Spleen (tissue), 11 donors: ENCODE results near the gene SHROOM4. TPM values are rescaled to one million over a fixed set of nuclear protein-coding genes. Genes with fewer than 3 reads are reported as not detected.

Experiments
- DNase-seq: peaks from one replicate; pipeline ENCODE4 v3.0.0-alpha.2; 2020
- H3K27ac ChIP-seq, 8 donors: fragments of 200-600 bp; sonication (generic) in 7 of 8; 1 replicate in 4 of 8; 2 replicates in 4 of 8; pipeline versions ENCODE4 v1.5.0 to v1.8.0; 2016 to 2021; ENCODE audit warnings: inconsistent platforms in 4 of 8, mild to moderate bottlenecking in 4 of 8, moderate library complexity in 1 of 8
- H3K27me3 ChIP-seq, 7 donors: fragments of 200-600 bp; sonication (generic) in 6 of 7; replicated peaks in 1 of 7; 1 replicate in 4 of 7; 2 replicates in 3 of 7; pipeline versions ENCODE4 v1.5.0 to v1.8.0; 2016 to 2021; ENCODE audit warnings: inconsistent platforms in 3 of 7, mild to moderate bottlenecking in 1 of 7
- H3K36me3 ChIP-seq, 6 donors: fragments of 200-600 bp; sonication (generic) in 5 of 6; 1 replicate in 4 of 6; 2 replicates in 2 of 6; pipeline versions ENCODE4 v1.5.0 to v1.8.0; 2016 to 2021; ENCODE audit warnings: inconsistent platforms in 2 of 6
- H3K4me1 ChIP-seq, 6 donors: fragments of 200-600 bp; sonication (generic) in 5 of 6; 1 replicate in 3 of 6; 2 replicates in 3 of 6; pipeline versions ENCODE4 v1.5.0 to v1.8.0; 2016 to 2021; ENCODE audit warnings: inconsistent platforms in 3 of 6
- H3K4me3 ChIP-seq, 8 donors: fragments of 200-600 bp; sonication (generic) in 7 of 8; 1 replicate in 4 of 8; 2 replicates in 4 of 8; pipeline versions ENCODE4 v1.5.0 to v1.8.0; 2016 to 2021; ENCODE audit warnings: inconsistent platforms in 4 of 8, mild to moderate bottlenecking in 4 of 8, moderate library complexity in 2 of 8
- H3K9me3 ChIP-seq, 8 donors: fragments of 200-600 bp; sonication (generic) in 7 of 8; 1 replicate in 4 of 8; 2 replicates in 4 of 8; pipeline versions ENCODE4 v1.5.0 to v1.8.0; 2016 to 2021; ENCODE audit warnings: inconsistent platforms in 4 of 8
- POLR2A ChIP-seq, 3 donors: fragments of 450-650 bp; IDR thresholded peaks; one replicate each; pipeline ENCODE4 v1.5.1; 2017; ENCODE audit warnings: antibody characterized with exemption in 3 of 3, mild to moderate bottlenecking in 1 of 3
- POLR2AphosphoS5 ChIP-seq, 3 donors: sonication (generic); formaldehyde crosslinking; IDR thresholded peaks; one replicate each; pipeline ENCODE4 v1.5.1; 2017; ENCODE audit warnings: antibody characterized with exemption in 3 of 3
- WGBS, 5 donors: extraction: QIAGEN DNeasy Blood & Tissue Kit in 3 of 5; methylation state at CpG; one replicate each; pipeline versions ENCODE4 v1.1.5 to v1.1.7; 2013 to 2018; 5-methylcytosine and 5-hydroxymethylcytosine counted together
- intact Hi-C: fragments of 100-400 bp; cut with DNase I; formaldehyde crosslinking; loops from one replicate; pipeline ENCODE4 v1.15.0; 2023; ENCODE audit warnings: low total_unique reads
- polyA plus RNA-seq, 3 donors: library from polyadenylated mRNA; stranded (reverse); fragments of 200-250 nt; gene quantifications; one replicate each; pipeline ENCODE4 v1.2.1, GENCODE V29; 2013
- total RNA-seq, 7 donors: library from RNA; depleted of rRNA in 3 of 7; stranded (reverse); fragments of >200 nt in 3 of 7; fragmentation: NEBNext Ultra II Directional in 4 of 7; extraction: Animal tissue kit (Norgen Biotek cat#: 25700) in 4 of 7; gene quantifications; one replicate each; pipeline versions ENCODE4 v1.1.0 to v1.2.1, GENCODE V29; 2016 to 2021
- TF ChIP-seq, protein P1 (sequence below), 11 experiments: fragments of 200-600 bp in 7 of 11; fragments of 450-650 bp in 4 of 11; sonication (generic) in 4 of 11; IDR thresholded peaks in 8 of 11; conservative IDR thresholded peaks in 3 of 11; 1 replicate in 7 of 11; 2 replicates in 4 of 11; pipeline versions ENCODE4 v1.4.0 to v1.8.0; 2016 to 2021; ENCODE audit warnings: antibody characterized with exemption in 11 of 11, inconsistent platforms in 4 of 11, mild to moderate bottlenecking in 1 of 11
- donor health status: healthy with polysubstance abuse.
- donor health status: DM: no; HTN: no; CAD: no; lungs with moderate emphysema.
- donor health status: DM: no; HTN: no; CAD: no.
- donor health status: Bipolar disorder and iron deficiency.
- donor health status: healthy.
- donor health status: DM: no; HTN: no; CAD: no.
- donor health status: DM: yes; HTN: yes; CAD: no.

The SHROOM4 gene
- total and polyA plus RNA-seq, 10 donors, result 0.24 to 4.4 (median 2.4) TPM

DNA sequence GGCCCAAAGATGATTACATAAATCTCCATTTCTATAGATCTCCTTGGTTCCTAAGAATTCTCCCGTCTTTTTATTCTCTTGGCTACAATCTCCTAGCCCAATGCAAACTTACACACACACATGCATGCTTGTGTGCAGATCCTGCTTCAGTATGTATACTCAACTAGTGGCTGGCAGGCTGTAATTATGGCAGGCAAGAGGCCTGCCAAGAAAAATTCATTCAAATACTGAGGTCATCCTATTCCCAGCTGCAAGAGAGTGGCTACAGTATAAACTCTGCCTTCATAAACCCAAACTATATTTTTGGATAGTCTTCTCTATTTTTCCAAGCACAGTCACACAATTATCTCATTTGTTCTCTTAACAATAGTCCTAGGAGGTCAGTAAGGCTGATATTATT is 95.2 kb downstream of the SHROOM4 start:
- no peaks in the 10 kb centered on the region for H3K36me3 ChIP-seq
- H3K4me1 ChIP-seq, result no peaks in the 10 kb centered on the region
- 75 to 100% (median 86%) methylated on average over 1 of the region's 1 CpG; no CpG with 5 or more reads in 1 of the 5 donors for WGBS, 5 donors
- intact Hi-C loops, result no loop called here
- TF ChIP-seq POLR2A (IDR thresholded peaks at IDR 0.05), result no peak
- TF ChIP-seq, protein P1, sequence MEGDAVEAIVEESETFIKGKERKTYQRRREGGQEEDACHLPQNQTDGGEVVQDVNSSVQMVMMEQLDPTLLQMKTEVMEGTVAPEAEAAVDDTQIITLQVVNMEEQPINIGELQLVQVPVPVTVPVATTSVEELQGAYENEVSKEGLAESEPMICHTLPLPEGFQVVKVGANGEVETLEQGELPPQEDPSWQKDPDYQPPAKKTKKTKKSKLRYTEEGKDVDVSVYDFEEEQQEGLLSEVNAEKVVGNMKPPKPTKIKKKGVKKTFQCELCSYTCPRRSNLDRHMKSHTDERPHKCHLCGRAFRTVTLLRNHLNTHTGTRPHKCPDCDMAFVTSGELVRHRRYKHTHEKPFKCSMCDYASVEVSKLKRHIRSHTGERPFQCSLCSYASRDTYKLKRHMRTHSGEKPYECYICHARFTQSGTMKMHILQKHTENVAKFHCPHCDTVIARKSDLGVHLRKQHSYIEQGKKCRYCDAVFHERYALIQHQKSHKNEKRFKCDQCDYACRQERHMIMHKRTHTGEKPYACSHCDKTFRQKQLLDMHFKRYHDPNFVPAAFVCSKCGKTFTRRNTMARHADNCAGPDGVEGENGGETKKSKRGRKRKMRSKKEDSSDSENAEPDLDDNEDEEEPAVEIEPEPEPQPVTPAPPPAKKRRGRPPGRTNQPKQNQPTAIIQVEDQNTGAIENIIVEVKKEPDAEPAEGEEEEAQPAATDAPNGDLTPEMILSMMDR (IDR thresholded peaks at IDR 0.05 in 8 of 11, conservative IDR thresholded peaks at IDR 0.05 in 3 of 11), result no peak
- no peaks in the 10 kb centered on the region for H3K9me3 ChIP-seq
- H3K27ac ChIP-seq, result no peak overlapping the region
- H3K4me3 ChIP-seq, result no peak overlapping the region
- H3K27me3 ChIP-seq, result no peaks in the 10 kb centered on the region
- DNase-seq, result no peak

DNA sequence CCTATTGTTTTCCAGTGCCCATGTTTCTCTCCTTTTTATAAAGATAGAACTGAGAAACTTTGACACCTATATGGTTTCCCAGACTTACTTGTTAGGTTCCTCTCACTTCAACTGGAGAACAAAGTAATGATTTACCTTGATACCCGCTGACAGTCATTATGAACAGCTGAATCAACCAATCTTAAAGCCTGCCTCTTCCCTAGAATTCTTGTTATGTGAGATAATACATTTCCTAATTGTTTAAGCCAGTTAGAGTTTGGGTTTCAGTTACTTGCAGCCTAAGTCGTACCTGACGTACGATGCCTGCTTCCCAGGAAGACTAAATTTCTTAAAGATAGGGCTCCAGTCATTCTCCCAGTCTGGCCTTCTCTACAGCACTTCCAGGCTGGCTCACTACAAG is 97.3 kb downstream of the SHROOM4 start:
- Histone ChIP-seq H3K27ac (no peak overlapping the region), H3K4me1 (no peaks in the 10 kb centered on the region), H3K9me3 (no peaks in the 10 kb centered on the region), H3K36me3 (no peaks in the 10 kb centered on the region), H3K4me3 (no peak overlapping the region), H3K27me3 (no peaks in the 10 kb centered on the region)
- TF ChIP-seq POLR2A (IDR thresholded peaks at IDR 0.05) (no peak), POLR2AphosphoS5 (IDR thresholded peaks at IDR 0.05) (no peak)
- intact Hi-C loops, result no loop called here
- no peak for DNase-seq
- 84 to 96% (median 93%) methylated on average over 4 of the region's 4 CpGs for WGBS, 5 donors

DNA sequence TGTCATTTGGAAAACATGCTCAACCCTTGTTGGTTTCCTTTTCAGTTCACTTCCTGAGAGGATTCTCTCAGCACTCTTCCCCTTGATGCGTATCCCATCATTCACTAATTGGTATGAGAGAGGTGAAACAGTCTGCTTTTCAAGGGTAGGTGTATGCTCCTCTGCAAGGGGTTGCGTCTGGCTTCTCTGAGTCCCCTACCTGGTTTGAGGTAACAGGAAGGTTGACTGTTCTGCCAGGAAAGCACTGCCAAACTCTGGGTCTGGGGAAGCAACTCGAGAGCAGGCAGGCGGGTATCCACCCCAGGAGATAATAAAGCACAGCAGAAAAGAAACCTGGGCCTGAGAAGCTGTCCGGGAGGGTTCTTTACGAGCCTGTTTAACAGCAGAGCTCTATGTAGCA is 101.2 kb downstream of the SHROOM4 start:
- WGBS, 5 donors, result 60 to 93% (median 85%) methylated on average over 6 of the region's 6 CpGs
- Histone ChIP-seq H3K27me3 (peaks cover 0 to 7% (median 0%) of the 10 kb centered on the region in 7 donors), H3K27ac (no peak overlapping the region), H3K9me3 (no peaks in the 10 kb centered on the region), H3K4me1 (no peaks in the 10 kb centered on the region), H3K4me3 (no peak overlapping the region), H3K36me3 (no peaks in the 10 kb centered on the region)
- intact Hi-C loops, result no loop called here
- TF ChIP-seq, protein P1 (IDR thresholded peaks at IDR 0.05 in 8 of 11, conservative IDR thresholded peaks at IDR 0.05 in 3 of 11), result no peak
- TF ChIP-seq POLR2A (IDR thresholded peaks at IDR 0.05) (no peak), POLR2AphosphoS5 (IDR thresholded peaks at IDR 0.05) (no peak)
- no peak for DNase-seq

DNA sequence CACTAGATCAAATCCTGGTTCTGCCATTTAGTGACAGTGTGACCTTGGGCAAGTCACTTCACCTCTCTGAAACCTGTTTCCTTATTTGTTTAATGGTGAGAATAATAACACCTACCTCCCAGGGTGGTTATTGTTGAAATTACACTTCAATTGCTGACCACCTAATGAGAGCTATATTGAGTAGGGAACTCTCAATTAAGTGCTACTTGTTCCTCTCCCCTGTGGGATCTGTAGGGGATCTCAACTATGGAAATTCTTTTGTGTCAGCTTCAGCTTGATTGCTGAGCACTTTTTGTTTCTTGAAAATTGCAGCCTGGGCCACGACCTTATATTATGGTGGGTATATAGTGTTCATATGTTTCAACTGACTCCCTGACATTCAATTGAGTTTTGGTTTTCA is 102.1 kb downstream of the SHROOM4 start:
- Histone ChIP-seq H3K4me1 (no peaks in the 10 kb centered on the region), H3K4me3 (no peak overlapping the region), H3K36me3 (no peaks in the 10 kb centered on the region), H3K27me3 (peaks cover 0 to 7% (median 0%) of the 10 kb centered on the region in 7 donors), H3K9me3 (no peaks in the 10 kb centered on the region), H3K27ac (no peak overlapping the region)
- 19 to 80% (median 63%) methylated on average over 1 of the region's 1 CpG for WGBS, 5 donors
- TF ChIP-seq POLR2AphosphoS5 (IDR thresholded peaks at IDR 0.05), result no peak
- TF ChIP-seq, protein P1 (IDR thresholded peaks at IDR 0.05 in 8 of 11, conservative IDR thresholded peaks at IDR 0.05 in 3 of 11), result no peak
- TF ChIP-seq POLR2A (IDR thresholded peaks at IDR 0.05), result no peak
- no peak for DNase-seq
- intact Hi-C loops, result no loop called here
